K562 treated with DMSO at 1 percent for 4 hours (cell line): ENCODE measurements around the gene OR5K3. TPM values are rescaled to one million over a fixed set of nuclear protein-coding genes. Genes with fewer than 3 reads are reported as not detected.

Experiments
- total RNA-seq: library from RNA; unstranded; fragments of 300-600 nt; gene quantifications from 2 replicates; pipeline ENCODE4 v1.2.3, GENCODE V29; 2022; ENCODE audit not compliant: insufficient read depth

Gene OR5K3
- total RNA-seq = not detected in 2 replicates

GRCh38 chr3:98390366-98390765 lies at the start of gene OR5K3:
TSS of gene OR5K3 (plus strand) at chr3:98390666. CDS start at chr3:98390666, 0 bp downstream.

GRCh38 chr3:98353554-98353953 lies 36.9 kb upstream of the OR5K3 start, which contains the start of gene OR5K4:
TSS of gene OR5K4 (plus strand) at chr3:98353854. CDS start at chr3:98353854, 0 bp downstream.

Other genes starting within 250 kb of the OR5K3 start
- gene OR5H14, start 243.2 kb upstream of the OR5K3 start, total RNA-seq = not detected in 2 replicates
- not detected in 2 replicates for gene OR5H15, start 224.0 kb upstream of the OR5K3 start, total RNA-seq
- gene OR5H6, start 126.4 kb upstream of the OR5K3 start, total RNA-seq = not detected in 2 replicates
- gene OR5H2, start 108.2 kb upstream of the OR5K3 start, total RNA-seq = not detected in 2 replicates
- gene OR5K4, start 36.8 kb upstream of the OR5K3 start, total RNA-seq = not detected in 2 replicates
- not detected in 2 replicates for gene OR5K1, start 72.5 kb downstream of the OR5K3 start, total RNA-seq
- not detected in 2 replicates for gene OR5K2, start 107.0 kb downstream of the OR5K3 start, total RNA-seq
- gene CLDND1, start 132.2 kb downstream of the OR5K3 start, total RNA-seq = 38.5 and 46.2 TPM in 2 replicates
- gene GPR15, start 141.3 kb downstream of the OR5K3 start, total RNA-seq = not detected in 2 replicates
- gene CPOX, start 202.9 kb downstream of the OR5K3 start, total RNA-seq = 19.7 and 21.3 TPM in 2 replicates